Neural progenitor cell (in vitro differentiated cells): ENCODE data around the gene MPC2. TPM values are rescaled to one million over a fixed set of nuclear protein-coding genes. Genes with fewer than 3 reads are reported as not detected.

Experiments used
- DNase-seq: peaks from one replicate; pipeline ENCODE4 v3.0.0-alpha.2; 2016; ENCODE audit warnings: low spot score
- H2AFZ ChIP-seq: fragments of 200-600 bp; sonication (generic); replicated peaks from 2 replicates; pipeline ENCODE4 v1.6.1; 2016; ENCODE audit warnings: antibody characterized with exemption
- H3F3A ChIP-seq: fragments of 200-600 bp; sonication (generic); 2 replicates; pipeline ENCODE4 v1.6.1; 2016; ENCODE audit warnings: antibody characterized with exemption, low read depth
- H3K27ac ChIP-seq: fragments of 200-600 bp; sonication (generic); 2 replicates; pipeline ENCODE4 v1.5.1; 2016; ENCODE audit warnings: mild to moderate bottlenecking
- H3K27me3 ChIP-seq: fragments of 200-600 bp; sonication (generic); 2 replicates; pipeline ENCODE4 v1.6.1; 2016; ENCODE audit warnings: mild to moderate bottlenecking, moderate library complexity
- H3K36me3 ChIP-seq: fragments of 200-600 bp; sonication (generic); 2 replicates; pipeline ENCODE4 v1.5.1; 2016
- H3K4me1 ChIP-seq: fragments of 200-600 bp; sonication (generic); 2 replicates; pipeline ENCODE4 v1.6.1; 2016; ENCODE audit warnings: mixed run types
- H3K4me2 ChIP-seq: fragments of 200-600 bp; sonication (generic); 2 replicates; pipeline ENCODE4 v1.6.1; 2016
- H3K4me3 ChIP-seq: fragments of 200-600 bp; sonication (generic); 2 replicates; pipeline ENCODE4 v1.5.1; 2016
- H3K79me2 ChIP-seq: fragments of 200-600 bp; sonication (generic); 2 replicates; pipeline ENCODE4 v1.6.1; 2016; ENCODE audit warnings: low read depth
- H3K9ac ChIP-seq: fragments of 200-600 bp; sonication (generic); 2 replicates; pipeline ENCODE4 v1.6.1; 2016
- H3K9me3 ChIP-seq: fragments of 200-600 bp; sonication (generic); 2 replicates; pipeline ENCODE4 v1.5.1; 2016; ENCODE audit warnings: low read depth
- H4K20me1 ChIP-seq: fragments of 200-600 bp; sonication (generic); 2 replicates; pipeline ENCODE4 v1.6.1; 2016; ENCODE audit warnings: low read depth
- H3K27ac Mint-ChIP-seq: 3 replicates; pipeline ENCODE4 v1.8.0; 2021; ENCODE audit warnings: mixed read lengths
- H3K27me3 Mint-ChIP-seq: 2 replicates; pipeline ENCODE4 v1.8.0; 2022; ENCODE audit warnings: low read depth, mild to moderate bottlenecking, inconsistent platforms, moderate library complexity, mixed read lengths; ENCODE audit not compliant: insufficient read depth
- H3K36me3 Mint-ChIP-seq: 3 replicates; pipeline ENCODE4 v1.8.0; 2021; ENCODE audit warnings: mixed read lengths
- H3K4me1 Mint-ChIP-seq: 3 replicates; pipeline ENCODE4 v1.8.0; 2021; ENCODE audit warnings: mixed read lengths
- H3K4me3 Mint-ChIP-seq: 3 replicates; pipeline ENCODE4 v1.8.0; 2021; ENCODE audit warnings: mild to moderate bottlenecking, moderate library complexity, mixed read lengths
- H3K9me3 Mint-ChIP-seq: 3 replicates; pipeline ENCODE4 v1.8.0; 2020; ENCODE audit warnings: mixed read lengths
- EZH2 ChIP-seq: fragments of 200-600 bp; sonication (generic); IDR thresholded peaks from 2 replicates; pipeline ENCODE4 v1.6.1; 2017; ENCODE audit warnings: antibody characterized with exemption, mild to moderate bottlenecking, moderate library complexity
- EZH2phosphoT487 ChIP-seq: fragments of 200-600 bp; sonication (generic); IDR thresholded peaks from 2 replicates; pipeline ENCODE4 v1.6.1; 2017; ENCODE audit warnings: antibody characterized with exemption
- total RNA-seq: library from RNA; depleted of rRNA; stranded (reverse); fragments of >200 nt; gene quantifications from 2 replicates; pipeline ENCODE4 v1.2.3, GENCODE V29; 2015; ENCODE audit warnings: low replicate concordance
- TF ChIP-seq, protein P1 (sequence below): fragments of 200-600 bp; sonication (generic); IDR thresholded peaks from 2 replicates; pipeline ENCODE4 v1.5.1; 2017; ENCODE audit warnings: antibody characterized with exemption, mild to moderate bottlenecking

The MPC2 gene
- total RNA-seq, 1 donor from 2014 or later: 56.8 TPM

- no peak overlapping the region for H2AFZ ChIP-seq
- peaks cover 5% of the 10 kb centered on the region for H3K36me3 ChIP-seq
- H3K9me3 ChIP-seq: no peaks in the 10 kb centered on the region
- no peaks in the 10 kb centered on the region for H3F3A ChIP-seq
- no peak overlapping the region for H3K4me3 Mint-ChIP-seq
- H3K4me2 ChIP-seq: no peak overlapping the region
- no peak overlapping the region for H3K4me3 ChIP-seq
- no peaks in the 10 kb centered on the region for H3K27me3 Mint-ChIP-seq
- H3K79me2 ChIP-seq: peaks cover 72% of the 10 kb centered on the region
- H3K27ac ChIP-seq: no peak overlapping the region
- no peaks in the 10 kb centered on the region for H3K27me3 ChIP-seq
- peaks cover 20% of the 10 kb centered on the region for H4K20me1 ChIP-seq
- H3K4me1 Mint-ChIP-seq: no peaks in the 10 kb centered on the region
- no peaks in the 10 kb centered on the region for H3K4me1 ChIP-seq
- peaks cover 15% of the 10 kb centered on the region for H3K9me3 Mint-ChIP-seq
- DNase-seq: no peak
- peaks cover 23% of the 10 kb centered on the region for H3K36me3 Mint-ChIP-seq
- H3K27ac Mint-ChIP-seq: no peak overlapping the region
- TF ChIP-seq, protein P1, sequence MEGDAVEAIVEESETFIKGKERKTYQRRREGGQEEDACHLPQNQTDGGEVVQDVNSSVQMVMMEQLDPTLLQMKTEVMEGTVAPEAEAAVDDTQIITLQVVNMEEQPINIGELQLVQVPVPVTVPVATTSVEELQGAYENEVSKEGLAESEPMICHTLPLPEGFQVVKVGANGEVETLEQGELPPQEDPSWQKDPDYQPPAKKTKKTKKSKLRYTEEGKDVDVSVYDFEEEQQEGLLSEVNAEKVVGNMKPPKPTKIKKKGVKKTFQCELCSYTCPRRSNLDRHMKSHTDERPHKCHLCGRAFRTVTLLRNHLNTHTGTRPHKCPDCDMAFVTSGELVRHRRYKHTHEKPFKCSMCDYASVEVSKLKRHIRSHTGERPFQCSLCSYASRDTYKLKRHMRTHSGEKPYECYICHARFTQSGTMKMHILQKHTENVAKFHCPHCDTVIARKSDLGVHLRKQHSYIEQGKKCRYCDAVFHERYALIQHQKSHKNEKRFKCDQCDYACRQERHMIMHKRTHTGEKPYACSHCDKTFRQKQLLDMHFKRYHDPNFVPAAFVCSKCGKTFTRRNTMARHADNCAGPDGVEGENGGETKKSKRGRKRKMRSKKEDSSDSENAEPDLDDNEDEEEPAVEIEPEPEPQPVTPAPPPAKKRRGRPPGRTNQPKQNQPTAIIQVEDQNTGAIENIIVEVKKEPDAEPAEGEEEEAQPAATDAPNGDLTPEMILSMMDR: no peak
- no peak for TF ChIP-seq EZH2
- TF ChIP-seq EZH2phosphoT487: no peak
- H3K9ac ChIP-seq: no peak overlapping the region
Observed at GRCh38 chr1:167949785-167950184, 12.9 kb upstream of the MPC2 start.

GRCh38 chr1:167947733-167948132, 10.9 kb upstream of the MPC2 start:
- Histone ChIP-seq H3K27ac (no peak overlapping the region), H3K36me3 (peaks cover 3% of the 10 kb centered on the region), H3K9me3 (no peaks in the 10 kb centered on the region), H3K9ac (no peak overlapping the region), H3K4me3 (no peak overlapping the region), H3K79me2 (peaks cover 92% of the 10 kb centered on the region), H2AFZ (no peak overlapping the region), H3F3A (no peaks in the 10 kb centered on the region), H3K4me2 (no peak overlapping the region), H3K27me3 (no peaks in the 10 kb centered on the region), H4K20me1 (peaks cover 20% of the 10 kb centered on the region), H3K4me1 (no peaks in the 10 kb centered on the region)
- TF ChIP-seq, protein P1: no peak
- TF ChIP-seq EZH2phosphoT487 (no peak), EZH2 (no peak)
- H3K27me3 Mint-ChIP-seq: peaks cover 2% of the 10 kb centered on the region
- H3K4me1 Mint-ChIP-seq: no peaks in the 10 kb centered on the region
- no peak for DNase-seq
- no peak overlapping the region for H3K27ac Mint-ChIP-seq
- H3K36me3 Mint-ChIP-seq: peaks cover 23% of the 10 kb centered on the region
- peaks cover 25% of the 10 kb centered on the region for H3K9me3 Mint-ChIP-seq
- no peak overlapping the region for H3K4me3 Mint-ChIP-seq

DNA sequence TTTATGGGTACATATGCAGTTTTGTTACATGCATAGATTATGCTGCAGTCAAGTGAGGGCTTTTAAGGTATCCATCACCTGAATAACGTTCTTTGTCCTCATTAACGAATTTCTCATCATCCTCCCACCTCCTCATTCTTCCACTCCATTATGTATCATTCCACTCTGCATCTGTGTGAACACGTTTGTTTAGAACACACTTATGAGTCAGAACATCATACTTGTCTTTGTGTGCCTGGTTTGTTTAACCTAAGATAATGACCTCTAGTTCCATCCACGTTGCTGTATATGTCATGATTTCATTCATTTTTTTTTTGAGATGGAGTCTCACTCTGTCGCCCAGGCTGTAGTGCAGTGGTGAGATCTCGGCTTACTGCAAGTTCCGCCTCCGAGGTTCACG, 6.7 kb upstream of the MPC2 start:
- Mint-ChIP-seq H3K9me3 (peaks cover 28% of the 10 kb centered on the region), H3K4me1 (no peaks in the 10 kb centered on the region), H3K27me3 (peaks cover 2% of the 10 kb centered on the region), H3K4me3 (no peak overlapping the region), H3K36me3 (peaks cover 23% of the 10 kb centered on the region), H3K27ac (no peak overlapping the region)
- Histone ChIP-seq H3F3A (no peaks in the 10 kb centered on the region), H4K20me1 (peaks cover 18% of the 10 kb centered on the region), H3K36me3 (no peaks in the 10 kb centered on the region), H2AFZ (no peak overlapping the region), H3K27me3 (no peaks in the 10 kb centered on the region), H3K4me1 (peaks cover 2% of the 10 kb centered on the region), H3K4me3 (no peak overlapping the region), H3K79me2 (peaks cover 100% of the 10 kb centered on the region), H3K9ac (no peak overlapping the region), H3K9me3 (no peaks in the 10 kb centered on the region), H3K4me2 (no peak overlapping the region), H3K27ac (no peak overlapping the region)
- no peak for DNase-seq
- TF ChIP-seq, protein P1: no peak
- TF ChIP-seq EZH2phosphoT487: no peak
- no peak for TF ChIP-seq EZH2
